Transverse colon (tissue), 3 donors: Measurements from ENCODE around the gene CCDC107.

Experiments
- EP300 ChIP-seq: sonication (generic); formaldehyde crosslinking; IDR thresholded peaks from one replicate; pipeline ENCODE4 v1.6.1; 2017; ENCODE audit warnings: antibody characterized with exemption, low read depth
- POLR2A ChIP-seq: fragments of 450-650 bp; IDR thresholded peaks from one replicate; pipeline ENCODE4 v1.6.1; 2016; ENCODE audit warnings: antibody characterized with exemption, mild to moderate bottlenecking, moderate library complexity
- TF ChIP-seq, protein P1 (sequence below), 5 experiments: fragments of 200-600 bp in 3 of 5; fragments of 450-650 bp in 2 of 5; sonication (generic) in 3 of 5; IDR thresholded peaks; 1 replicate in 2 of 5; 2 replicates in 3 of 5; pipeline ENCODE4 v1.5.1; 2016 to 2017; ENCODE audit warnings: antibody characterized with exemption in 5 of 5, inconsistent platforms in 3 of 5, mild to moderate bottlenecking in 2 of 5, moderate library complexity in 1 of 5

DNA sequence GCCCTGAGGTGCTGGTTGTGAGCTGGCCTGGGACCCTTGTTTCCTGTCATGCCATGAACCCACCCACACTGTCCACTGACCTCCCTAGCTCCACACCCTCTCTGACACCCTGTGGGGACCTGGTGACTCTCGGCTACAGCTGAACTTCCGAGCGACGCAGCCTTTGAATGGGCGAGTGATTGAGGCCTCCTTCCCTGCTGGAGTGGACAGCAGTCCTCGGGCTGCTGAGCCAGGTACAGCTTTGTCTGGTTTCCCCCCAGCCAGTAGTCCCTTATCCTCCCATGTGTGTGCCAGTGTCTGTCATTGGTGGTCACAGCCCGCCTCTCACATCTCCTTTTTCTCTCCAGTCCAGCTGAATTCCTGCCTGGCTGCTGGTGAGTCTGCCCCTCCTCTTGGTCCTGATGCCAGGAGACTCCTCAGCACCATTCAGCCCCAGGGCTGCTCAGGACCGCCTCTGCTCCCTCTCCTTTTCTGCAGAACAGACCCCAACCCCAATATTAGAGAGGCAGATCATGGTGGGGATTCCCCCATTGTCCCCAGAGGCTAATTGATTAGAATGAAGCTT is 21.8 kb downstream of the CCDC107 start:
- TF ChIP-seq POLR2A (no peak), EP300 (no peak)
- TF ChIP-seq, protein P1, sequence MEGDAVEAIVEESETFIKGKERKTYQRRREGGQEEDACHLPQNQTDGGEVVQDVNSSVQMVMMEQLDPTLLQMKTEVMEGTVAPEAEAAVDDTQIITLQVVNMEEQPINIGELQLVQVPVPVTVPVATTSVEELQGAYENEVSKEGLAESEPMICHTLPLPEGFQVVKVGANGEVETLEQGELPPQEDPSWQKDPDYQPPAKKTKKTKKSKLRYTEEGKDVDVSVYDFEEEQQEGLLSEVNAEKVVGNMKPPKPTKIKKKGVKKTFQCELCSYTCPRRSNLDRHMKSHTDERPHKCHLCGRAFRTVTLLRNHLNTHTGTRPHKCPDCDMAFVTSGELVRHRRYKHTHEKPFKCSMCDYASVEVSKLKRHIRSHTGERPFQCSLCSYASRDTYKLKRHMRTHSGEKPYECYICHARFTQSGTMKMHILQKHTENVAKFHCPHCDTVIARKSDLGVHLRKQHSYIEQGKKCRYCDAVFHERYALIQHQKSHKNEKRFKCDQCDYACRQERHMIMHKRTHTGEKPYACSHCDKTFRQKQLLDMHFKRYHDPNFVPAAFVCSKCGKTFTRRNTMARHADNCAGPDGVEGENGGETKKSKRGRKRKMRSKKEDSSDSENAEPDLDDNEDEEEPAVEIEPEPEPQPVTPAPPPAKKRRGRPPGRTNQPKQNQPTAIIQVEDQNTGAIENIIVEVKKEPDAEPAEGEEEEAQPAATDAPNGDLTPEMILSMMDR (IDR thresholded peaks at IDR 0.05): no peak
